GM10266 (cell line): ENCODE data around the gene SPATA45.
"Not testable (repeated sequence)": the region's sequence is repeated elsewhere in the genome, so short reads cannot be mapped to it uniquely, and the experiment has no call there.

ENCODE experiments used
- DNase-seq: peaks from one replicate; pipeline ENCODE4 v3.0.0; 2012; ENCODE audit errors: extremely low spot score
- TF ChIP-seq, protein P1 (sequence below): IDR thresholded peaks from 2 replicates; pipeline ENCODE4 v1.5.1; 2012; ENCODE audit warnings: mild to moderate bottlenecking, low read depth; ENCODE audit not compliant: control insufficient read depth, insufficient read depth; ENCODE audit errors: missing control alignments

The SPATA45 gene

DNA sequence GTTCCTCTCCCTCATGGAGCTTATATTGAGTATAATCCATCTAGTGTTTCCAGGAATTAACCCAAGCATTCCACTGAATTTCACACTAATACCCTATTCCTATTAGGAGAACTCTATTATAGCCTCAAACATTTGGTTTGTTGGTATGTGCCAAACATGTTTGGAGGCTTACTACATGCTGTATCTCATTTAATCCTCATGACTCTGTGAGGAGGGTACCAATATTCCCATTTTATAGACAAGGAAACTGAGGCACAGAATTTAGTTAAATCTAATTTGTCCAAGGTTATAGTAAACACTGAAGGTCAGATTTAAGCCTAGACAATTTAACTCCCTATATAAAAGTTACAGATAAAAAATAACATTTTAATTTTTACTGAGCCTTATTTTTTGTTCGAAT is 19.7 kb upstream of the SPATA45 start:
- TF ChIP-seq, protein P1, sequence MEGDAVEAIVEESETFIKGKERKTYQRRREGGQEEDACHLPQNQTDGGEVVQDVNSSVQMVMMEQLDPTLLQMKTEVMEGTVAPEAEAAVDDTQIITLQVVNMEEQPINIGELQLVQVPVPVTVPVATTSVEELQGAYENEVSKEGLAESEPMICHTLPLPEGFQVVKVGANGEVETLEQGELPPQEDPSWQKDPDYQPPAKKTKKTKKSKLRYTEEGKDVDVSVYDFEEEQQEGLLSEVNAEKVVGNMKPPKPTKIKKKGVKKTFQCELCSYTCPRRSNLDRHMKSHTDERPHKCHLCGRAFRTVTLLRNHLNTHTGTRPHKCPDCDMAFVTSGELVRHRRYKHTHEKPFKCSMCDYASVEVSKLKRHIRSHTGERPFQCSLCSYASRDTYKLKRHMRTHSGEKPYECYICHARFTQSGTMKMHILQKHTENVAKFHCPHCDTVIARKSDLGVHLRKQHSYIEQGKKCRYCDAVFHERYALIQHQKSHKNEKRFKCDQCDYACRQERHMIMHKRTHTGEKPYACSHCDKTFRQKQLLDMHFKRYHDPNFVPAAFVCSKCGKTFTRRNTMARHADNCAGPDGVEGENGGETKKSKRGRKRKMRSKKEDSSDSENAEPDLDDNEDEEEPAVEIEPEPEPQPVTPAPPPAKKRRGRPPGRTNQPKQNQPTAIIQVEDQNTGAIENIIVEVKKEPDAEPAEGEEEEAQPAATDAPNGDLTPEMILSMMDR, result no peak
- DNase-seq, result no peak

DNA sequence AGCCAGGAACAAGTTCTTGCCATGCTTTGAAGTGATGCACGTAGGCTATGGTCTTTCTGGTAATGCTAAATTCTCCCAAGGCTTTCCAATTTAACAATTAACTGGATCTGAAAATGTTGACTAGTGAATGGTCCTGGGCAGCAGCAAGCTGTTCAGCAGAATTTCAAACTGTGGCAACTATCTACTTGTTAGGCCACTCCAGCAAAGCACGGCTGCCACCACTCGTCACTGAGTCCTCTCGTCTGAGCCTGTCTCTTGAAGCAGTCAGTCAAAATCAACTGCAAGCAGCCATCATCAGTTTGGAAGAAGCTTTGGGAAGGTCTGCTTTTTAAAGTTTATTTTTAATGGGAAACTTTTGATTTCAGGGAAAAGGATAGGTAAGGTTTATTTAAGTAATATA is 16.8 kb upstream of the SPATA45 start:
- TF ChIP-seq, protein P1, result no peak
- no peak for DNase-seq

DNA sequence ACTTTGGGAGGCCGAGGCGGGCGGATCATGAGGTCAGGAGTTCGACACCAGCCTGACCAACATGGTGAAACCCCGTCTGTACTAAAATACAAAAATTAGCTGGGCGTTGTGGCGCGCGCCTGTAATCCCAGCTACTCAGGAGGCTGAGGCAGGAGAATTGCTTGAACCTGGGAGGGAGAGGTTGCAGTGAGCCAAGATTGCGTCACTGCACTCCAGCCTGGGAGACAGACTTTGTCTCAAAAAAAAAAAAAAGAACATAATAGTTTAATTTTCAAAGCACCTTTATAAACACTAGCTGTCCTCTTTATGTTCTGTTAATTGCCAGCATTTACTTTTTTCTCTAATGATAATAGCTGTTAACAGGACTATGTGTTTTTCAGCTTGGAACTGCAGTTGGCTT is 15.9 kb upstream of the SPATA45 start:
- DNase-seq, result not testable (repeated sequence)

DNA sequence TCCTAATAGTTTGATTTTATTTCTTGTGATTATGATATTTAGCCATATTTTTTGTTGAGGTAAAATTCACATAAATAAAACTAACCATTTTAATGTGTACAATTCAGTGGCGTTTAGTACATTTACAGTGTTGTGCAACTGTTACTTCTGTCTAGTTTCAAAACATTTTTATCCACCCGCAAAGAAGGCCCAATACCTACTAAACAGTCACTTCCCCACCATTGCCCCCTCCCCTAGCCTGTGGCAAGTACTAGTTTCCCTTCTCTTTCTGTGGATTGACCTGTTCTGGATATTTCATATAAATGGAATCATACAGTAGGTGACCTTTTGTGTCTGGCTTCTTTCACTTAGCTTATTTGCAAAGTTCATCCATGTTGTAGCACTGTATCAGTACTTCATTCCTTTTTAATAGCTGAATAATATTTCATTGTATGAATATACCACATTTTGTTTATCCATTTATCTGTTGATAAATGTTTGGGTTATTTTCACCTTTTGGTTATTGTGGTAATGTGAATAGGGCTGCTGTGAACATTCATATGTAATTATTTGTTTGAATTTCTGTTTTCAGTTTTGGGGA is 14.8 kb upstream of the SPATA45 start:
- DNase-seq, result no peak
- TF ChIP-seq, protein P1, result no peak

DNA sequence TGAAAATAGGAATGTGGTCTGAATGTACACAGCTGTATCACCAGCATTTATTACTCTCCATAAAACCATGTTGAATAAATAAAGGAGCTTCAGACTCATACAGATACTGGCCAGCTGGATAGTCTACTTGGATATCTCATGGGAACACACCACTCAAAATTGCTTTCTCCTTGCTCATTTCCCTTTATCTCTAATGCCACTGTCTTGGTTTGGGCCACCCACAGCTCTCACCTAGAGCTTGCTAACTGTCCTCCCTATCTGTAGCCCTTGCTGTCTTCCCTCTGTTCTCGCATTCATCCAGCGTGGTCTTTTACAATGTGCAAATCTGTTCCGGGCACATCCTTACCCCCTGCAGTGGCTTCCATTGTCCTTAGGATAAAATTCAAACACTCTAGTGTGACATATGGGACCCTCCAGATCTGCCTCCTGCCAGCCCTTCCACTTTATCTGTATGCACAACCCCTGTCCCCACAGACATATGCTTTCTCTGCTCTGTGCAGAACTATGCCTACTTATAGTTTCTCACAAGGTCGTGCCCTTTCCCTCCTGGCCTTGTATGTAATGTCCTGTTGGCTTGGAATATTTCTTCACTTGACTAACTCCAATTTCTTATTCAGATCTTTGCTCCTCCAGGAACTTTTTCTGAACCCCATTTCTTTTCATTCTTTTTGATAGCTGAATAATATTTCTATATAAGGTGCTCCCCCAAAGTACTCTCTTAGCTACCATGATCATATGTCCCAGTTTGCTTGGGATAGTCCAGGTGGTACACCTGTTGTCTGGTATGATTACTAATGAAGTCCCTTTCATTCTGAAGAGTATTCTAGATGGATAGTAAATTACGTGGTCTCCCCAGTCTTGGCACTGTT is 13.5 kb upstream of the SPATA45 start:
- DNase-seq, result peak; percentile 4
- TF ChIP-seq, protein P1, result no peak

DNA sequence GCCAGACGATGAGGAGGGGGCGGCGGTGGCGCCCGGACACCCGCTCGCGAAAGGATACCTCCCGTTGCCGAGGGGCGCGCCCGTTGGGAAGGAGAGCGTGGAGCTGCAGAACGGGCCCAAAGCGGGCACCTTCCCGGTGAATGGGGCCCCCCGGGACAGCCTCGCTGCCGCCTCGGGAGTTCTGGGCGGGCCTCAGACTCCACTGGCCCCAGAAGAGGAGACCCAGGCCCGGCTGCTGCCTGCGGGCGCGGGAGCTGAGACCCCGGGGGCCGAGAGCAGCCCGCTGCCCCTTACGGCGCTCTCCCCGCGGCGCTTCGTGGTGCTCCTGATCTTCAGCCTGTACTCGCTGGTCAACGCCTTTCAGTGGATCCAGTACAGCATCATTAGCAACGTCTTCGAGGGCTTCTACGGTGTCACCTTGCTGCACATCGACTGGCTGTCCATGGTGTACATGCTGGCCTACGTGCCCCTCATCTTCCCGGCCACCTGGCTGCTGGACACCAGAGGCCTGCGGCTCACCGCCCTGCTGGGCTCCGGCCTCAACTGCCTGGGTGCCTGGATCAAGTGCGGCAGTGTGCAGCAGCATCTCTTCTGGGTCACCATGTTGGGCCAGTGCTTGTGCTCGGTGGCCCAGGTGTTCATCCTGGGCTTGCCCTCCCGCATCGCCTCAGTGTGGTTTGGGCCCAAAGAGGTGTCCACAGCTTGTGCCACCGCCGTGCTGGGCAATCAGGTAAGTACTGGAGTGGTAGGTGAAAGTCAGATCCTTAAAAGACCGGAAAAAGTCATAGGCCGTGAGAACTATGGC is 11.2 kb upstream of the SPATA45 start:
- peak; percentile 51 for DNase-seq

DNA sequence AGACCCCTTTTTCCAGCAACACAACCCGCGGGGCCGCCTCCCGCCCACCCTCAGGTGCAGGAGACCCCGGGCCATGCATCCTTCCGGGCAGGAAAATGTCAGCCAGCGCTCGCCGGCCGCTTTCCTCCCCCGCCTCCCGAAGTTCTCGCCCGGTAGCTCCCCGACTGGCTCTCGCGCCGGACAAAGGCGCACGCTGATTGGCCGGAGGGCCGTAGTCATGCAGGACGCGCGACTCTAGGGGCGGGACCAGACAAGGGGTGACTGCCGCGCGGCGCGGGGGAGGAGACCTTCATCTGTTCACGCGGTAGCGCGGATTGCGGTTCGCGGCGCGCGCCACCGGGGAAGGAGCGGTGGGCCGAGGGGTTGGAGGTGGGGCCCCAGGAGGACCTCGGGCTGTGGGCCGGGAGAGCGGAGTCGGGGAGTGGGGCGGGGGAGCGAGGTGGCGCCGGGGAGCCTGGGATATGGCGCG is 10.6 kb upstream of the SPATA45 start, which contains the start of gene FLVCR1:
FLVCR1 (plus strand) TSS at position 284 of the 469 bp plus-strand sequence; CDS start at position 462, 178 bp downstream.
- TF ChIP-seq, protein P1, result no peak
- DNase-seq, result peak; percentile 96

More for the DNA sequence above, 11.2 kb upstream of the SPATA45 start:
- TF ChIP-seq, protein P1, result no peak
